GM13977 (cell line): ENCODE measurements around the gene CD48.
"Not testable (repeated sequence)": the region's sequence is repeated elsewhere in the genome, so short reads cannot be mapped to it uniquely, and the experiment has no call there.

Experiments
- DNase-seq: peaks from one replicate; pipeline ENCODE4 v3.0.0; 2012; ENCODE audit warnings: low spot score
- CTCF ChIP-seq: IDR thresholded peaks from 2 replicates; pipeline ENCODE4 v1.5.1; 2012; ENCODE audit warnings: mild to moderate bottlenecking, control low read depth; ENCODE audit not compliant: insufficient read depth; ENCODE audit errors: extremely low read depth, missing control alignments
- in situ Hi-C: fragments of 300-500 bp; cut with MboI; formaldehyde crosslinking; loops from one replicate; pipeline ENCODE4 v1.12.0; 2022; ENCODE audit warnings: low sequenced_read_pairs, low pct_unique_long_range_greater_than_20kb, mixed read lengths, inconsistent platforms; ENCODE audit not compliant: unreplicated experiment

The CD48 gene

GRCh38 chr1:160658162-160658813, 53.3 kb downstream of the CD48 start:
- in situ Hi-C loops: no loop called here
- no peak for TF ChIP-seq CTCF
- no peak for DNase-seq

GRCh38 chr1:160657250-160657781, 54.3 kb downstream of the CD48 start:
- TF ChIP-seq CTCF: no peak
- no peak for DNase-seq
- in situ Hi-C loops: no loop called here

DNA sequence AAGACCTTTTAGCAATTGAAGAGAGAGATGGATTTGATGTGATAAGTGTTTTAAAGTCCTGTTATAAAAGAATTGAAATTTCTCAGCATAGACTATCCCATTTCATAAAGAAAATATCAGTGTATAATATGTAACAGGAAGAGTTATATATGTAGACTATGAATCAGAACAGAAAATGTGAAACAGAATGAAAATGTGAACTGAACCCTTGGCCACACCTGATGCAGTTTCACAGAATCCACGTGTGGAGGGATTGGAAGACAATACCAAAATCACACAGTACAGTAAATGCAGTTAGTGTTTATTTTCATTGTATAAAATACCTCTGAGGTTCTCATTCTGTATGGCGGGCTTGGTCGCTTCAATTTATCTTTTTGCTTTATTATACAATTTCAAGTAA, 54.9 kb downstream of the CD48 start:
- no peak for DNase-seq
- in situ Hi-C loops: no loop called here
- no peak for TF ChIP-seq CTCF

GRCh38 chr1:160653620-160654016, 58.0 kb downstream of the CD48 start:
- TF ChIP-seq CTCF: no peak
- in situ Hi-C loops: no loop called here
- DNase-seq: no peak

- in situ Hi-C loops: no loop called here
- no peak for DNase-seq
- no peak for TF ChIP-seq CTCF
Observed at GRCh38 chr1:160652924-160653619, 58.5 kb downstream of the CD48 start.

- in situ Hi-C loops, DNase-seq: not testable (repeated sequence)
Observed at GRCh38 chr1:160652065-160652641, 59.5 kb downstream of the CD48 start.

- in situ Hi-C loops: no loop called here
- DNase-seq: no peak
- TF ChIP-seq CTCF: no peak
Observed at GRCh38 chr1:160651433-160652064, 60.1 kb downstream of the CD48 start.
